ENCODE data around the gene ADAMTSL1. TPM values are rescaled to one million over a fixed set of nuclear protein-coding genes. Genes with fewer than 3 reads are reported as not detected.

Gene ADAMTSL1
- total RNA-seq, 3 donors from 2014 or later, result 3.6 to 7.5 (median 4.2) TPM

GRCh38 chr9:18683851-18684250 is 209.9 kb downstream of the ADAMTSL1 start:
- Histone ChIP-seq H3K36me3 (no peaks in the 10 kb centered on the region), H3K4me3 (no peak overlapping the region), H3K27me3 (no peaks in the 10 kb centered on the region), H3K4me1 (no peaks in the 10 kb centered on the region), H3K27ac (no peak overlapping the region), H3K9me3 (no peaks in the 10 kb centered on the region)
- intact Hi-C loops (cut with DNase I; ENCODE audit: low total_unique reads), result no loop called here
- no peak for DNase-seq (ENCODE audit: low spot score in 2 of 2)
- no peak for TF ChIP-seq POLR2AphosphoS5 (IDR thresholded peaks at IDR 0.05)

- intact Hi-C loops (cut with DNase I; ENCODE audit: low total_unique reads), result no loop called here
- no peak overlapping the region for H3K27ac ChIP-seq
These were observed 210.8 kb downstream of the ADAMTSL1 start for GRCh38 chr9:18684593-18685317.

GRCh38 chr9:18688581-18689565 is 214.9 kb downstream of the ADAMTSL1 start:
- Histone ChIP-seq H3K36me3 (no peaks in the 10 kb centered on the region), H3K4me1 (no peaks in the 10 kb centered on the region), H3K9me3 (no peaks in the 10 kb centered on the region), H3K27ac (no peak overlapping the region), H3K27me3 (no peaks in the 10 kb centered on the region), H3K4me3 (no peak overlapping the region)
- intact Hi-C loops (cut with DNase I; ENCODE audit: low total_unique reads), result no loop called here
- TF ChIP-seq POLR2A (IDR thresholded peaks at IDR 0.05) (no peak), CTCF (IDR thresholded peaks at IDR 0.05) (no peak), POLR2AphosphoS5 (IDR thresholded peaks at IDR 0.05) (no peak)
- no peak for DNase-seq (ENCODE audit: low spot score in 2 of 2)

More at GRCh38 chr9:18684593-18685317, 210.8 kb downstream of the ADAMTSL1 start:
- Histone ChIP-seq H3K4me1 (no peaks in the 10 kb centered on the region), H3K36me3 (no peaks in the 10 kb centered on the region), H3K9me3 (no peaks in the 10 kb centered on the region), H3K4me3 (no peak overlapping the region), H3K27me3 (no peaks in the 10 kb centered on the region)
- DNase-seq (ENCODE audit: low spot score in 2 of 2), result no peak
- no peak for TF ChIP-seq POLR2AphosphoS5 (IDR thresholded peaks at IDR 0.05)
- no peak for TF ChIP-seq POLR2A (IDR thresholded peaks at IDR 0.05)

GRCh38 chr9:18689921-18690320 is 216.0 kb downstream of the ADAMTSL1 start:
- H3K36me3 ChIP-seq, result no peaks in the 10 kb centered on the region
- no peak overlapping the region for H3K27ac ChIP-seq
- DNase-seq (ENCODE audit: low spot score in 2 of 2), result no peak
- no peaks in the 10 kb centered on the region for H3K27me3 ChIP-seq
- TF ChIP-seq CTCF (IDR thresholded peaks at IDR 0.05), result no peak
- TF ChIP-seq POLR2AphosphoS5 (IDR thresholded peaks at IDR 0.05), result no peak
- TF ChIP-seq POLR2A (IDR thresholded peaks at IDR 0.05), result no peak
- no peak overlapping the region for H3K4me3 ChIP-seq
- no peaks in the 10 kb centered on the region for H3K4me1 ChIP-seq
- intact Hi-C loops (cut with DNase I; ENCODE audit: low total_unique reads), result no loop called here
- peaks cover 3 to 4% of the 10 kb centered on the region in 2 donors for H3K9me3 ChIP-seq

- no peak for DNase-seq (ENCODE audit: low spot score in 2 of 2)
- TF ChIP-seq POLR2AphosphoS5 (IDR thresholded peaks at IDR 0.05) (no peak), CTCF (IDR thresholded peaks at IDR 0.05) (no peak), POLR2A (IDR thresholded peaks at IDR 0.05) (no peak)
- Histone ChIP-seq H3K36me3 (no peaks in the 10 kb centered on the region), H3K4me3 (no peak overlapping the region), H3K9me3 (peaks cover 7% of the 10 kb centered on the region in 2 donors), H3K27ac (no peak overlapping the region), H3K4me1 (no peaks in the 10 kb centered on the region), H3K27me3 (no peaks in the 10 kb centered on the region)
- intact Hi-C loops (cut with DNase I; ENCODE audit: low total_unique reads), result no loop called here
These were observed 218.3 kb downstream of the ADAMTSL1 start for GRCh38 chr9:18692268-18692667.

GRCh38 chr9:18692962-18693361 is 219.0 kb downstream of the ADAMTSL1 start:
- no peak overlapping the region for H3K27ac ChIP-seq
- H3K4me3 ChIP-seq, result no peak overlapping the region
- intact Hi-C loops (cut with DNase I; ENCODE audit: low total_unique reads), result no loop called here
- no peak for DNase-seq (ENCODE audit: low spot score in 2 of 2)
- H3K27me3 ChIP-seq, result no peaks in the 10 kb centered on the region
- no peaks in the 10 kb centered on the region for H3K4me1 ChIP-seq
- TF ChIP-seq CTCF (IDR thresholded peaks at IDR 0.05), result no peak
- no peak for TF ChIP-seq POLR2A (IDR thresholded peaks at IDR 0.05)
- TF ChIP-seq POLR2AphosphoS5 (IDR thresholded peaks at IDR 0.05), result no peak
- H3K36me3 ChIP-seq, result no peaks in the 10 kb centered on the region
- peaks cover 7% of the 10 kb centered on the region in 2 donors for H3K9me3 ChIP-seq
